Ishikawa (cell line): ENCODE data around the gene PRM1.

ENCODE experiments used
- CEBPB ChIP-seq: IDR thresholded peaks from 2 replicates; pipeline ENCODE4 v1.6.1; 2012
- CREB1 ChIP-seq: IDR thresholded peaks from 2 replicates; pipeline ENCODE4 v1.6.1; 2012; ENCODE audit warnings: low read depth
- EGR1 ChIP-seq: IDR thresholded peaks from 2 replicates; pipeline ENCODE4 v1.6.1; 2012
- EP300 ChIP-seq: IDR thresholded peaks from 2 replicates; pipeline ENCODE4 v1.6.1; 2012; ENCODE audit warnings: borderline replicate concordance
- FOXM1 ChIP-seq: IDR thresholded peaks from 2 replicates; pipeline ENCODE4 v1.6.1; 2012; ENCODE audit warnings: low read depth, borderline replicate concordance
- NFIC ChIP-seq: IDR thresholded peaks from 2 replicates; pipeline ENCODE4 v1.6.1; 2012
- RAD21 ChIP-seq: IDR thresholded peaks from 2 replicates; pipeline ENCODE4 v1.6.1; 2012; ENCODE audit warnings: low read depth
- TAF1 ChIP-seq: IDR thresholded peaks from 2 replicates; pipeline ENCODE4 v1.6.1; 2012; ENCODE audit warnings: low read depth, mild to moderate bottlenecking
- TCF12 ChIP-seq: IDR thresholded peaks from 2 replicates; pipeline ENCODE4 v1.6.1; 2012; ENCODE audit warnings: low read depth
- TEAD4 ChIP-seq: IDR thresholded peaks from 2 replicates; pipeline ENCODE4 v1.6.1; 2012
- YY1 ChIP-seq: IDR thresholded peaks from 2 replicates; pipeline ENCODE4 v1.6.1; 2012; ENCODE audit warnings: low read depth
- ZBTB7A ChIP-seq: IDR thresholded peaks from 2 replicates; pipeline ENCODE4 v1.6.1; 2012; ENCODE audit warnings: low read depth
- TF ChIP-seq, protein P1 (sequence below): IDR thresholded peaks from 2 replicates; pipeline ENCODE4 v1.6.1; 2012
- TF ChIP-seq, protein P2 (sequence below): IDR thresholded peaks from 2 replicates; pipeline ENCODE4 v1.6.1; 2012
- TF ChIP-seq, protein P3 (sequence below): IDR thresholded peaks from 2 replicates; pipeline ENCODE4 v1.6.1; 2012; ENCODE audit warnings: low read depth, mild to moderate bottlenecking

PRM1 gene

GRCh38 chr16:11235703-11235991 is 45.5 kb downstream of the PRM1 start:
- TF ChIP-seq TAF1, result no peak
- no peak for TF ChIP-seq EGR1
- TF ChIP-seq, protein P1, sequence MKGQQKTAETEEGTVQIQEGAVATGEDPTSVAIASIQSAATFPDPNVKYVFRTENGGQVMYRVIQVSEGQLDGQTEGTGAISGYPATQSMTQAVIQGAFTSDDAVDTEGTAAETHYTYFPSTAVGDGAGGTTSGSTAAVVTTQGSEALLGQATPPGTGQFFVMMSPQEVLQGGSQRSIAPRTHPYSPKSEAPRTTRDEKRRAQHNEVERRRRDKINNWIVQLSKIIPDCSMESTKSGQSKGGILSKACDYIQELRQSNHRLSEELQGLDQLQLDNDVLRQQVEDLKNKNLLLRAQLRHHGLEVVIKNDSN, result no peak
- TF ChIP-seq, protein P2, sequence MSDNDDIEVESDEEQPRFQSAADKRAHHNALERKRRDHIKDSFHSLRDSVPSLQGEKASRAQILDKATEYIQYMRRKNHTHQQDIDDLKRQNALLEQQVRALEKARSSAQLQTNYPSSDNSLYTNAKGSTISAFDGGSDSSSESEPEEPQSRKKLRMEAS, result no peak

DNA sequence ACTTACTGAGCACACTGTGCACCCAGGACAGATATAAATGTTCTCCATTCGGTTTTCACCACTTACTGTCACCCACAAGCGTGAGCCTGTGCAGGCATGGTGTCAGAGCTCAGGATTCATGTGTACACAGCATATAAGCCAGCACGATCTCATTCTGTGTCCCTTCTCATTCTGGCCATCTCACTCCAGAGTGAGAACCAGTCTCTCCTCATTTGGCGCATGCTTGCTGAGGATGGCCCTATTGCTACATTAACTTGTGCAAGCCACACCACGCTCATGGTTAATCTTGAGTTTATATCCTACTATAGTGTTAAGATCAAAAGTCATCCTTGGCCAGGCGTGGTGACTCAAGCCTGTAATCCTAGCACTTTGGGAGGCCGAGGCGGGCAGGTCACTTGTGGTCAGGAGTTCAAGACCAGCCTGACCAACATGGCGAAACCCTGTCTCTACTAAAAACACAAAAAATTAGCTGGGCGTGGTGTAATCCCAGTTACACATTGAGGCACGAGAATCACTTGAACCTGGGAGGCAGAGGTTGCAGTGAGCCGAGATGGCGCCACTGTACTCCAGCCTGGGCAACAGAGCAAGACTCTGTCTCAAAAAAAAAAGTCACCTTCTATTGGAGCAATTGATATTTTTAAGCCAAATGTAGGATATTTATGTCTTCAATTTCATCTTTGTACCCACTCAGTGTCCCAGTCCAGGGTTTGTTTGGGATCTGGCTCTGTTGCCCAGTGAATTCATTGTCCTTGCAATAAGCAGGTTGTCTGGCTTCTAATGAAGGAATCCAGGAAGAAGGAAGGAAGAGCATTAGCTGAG is 46.0 kb downstream of the PRM1 start:
- TF ChIP-seq EP300 (no peak), CREB1 (no peak), EGR1 (no peak), YY1 (no peak), TEAD4 (no peak), CEBPB (no peak), NFIC (no peak), TCF12 (no peak), TAF1 (no peak), ZBTB7A (no peak), FOXM1 (no peak)
- TF ChIP-seq, protein P3, sequence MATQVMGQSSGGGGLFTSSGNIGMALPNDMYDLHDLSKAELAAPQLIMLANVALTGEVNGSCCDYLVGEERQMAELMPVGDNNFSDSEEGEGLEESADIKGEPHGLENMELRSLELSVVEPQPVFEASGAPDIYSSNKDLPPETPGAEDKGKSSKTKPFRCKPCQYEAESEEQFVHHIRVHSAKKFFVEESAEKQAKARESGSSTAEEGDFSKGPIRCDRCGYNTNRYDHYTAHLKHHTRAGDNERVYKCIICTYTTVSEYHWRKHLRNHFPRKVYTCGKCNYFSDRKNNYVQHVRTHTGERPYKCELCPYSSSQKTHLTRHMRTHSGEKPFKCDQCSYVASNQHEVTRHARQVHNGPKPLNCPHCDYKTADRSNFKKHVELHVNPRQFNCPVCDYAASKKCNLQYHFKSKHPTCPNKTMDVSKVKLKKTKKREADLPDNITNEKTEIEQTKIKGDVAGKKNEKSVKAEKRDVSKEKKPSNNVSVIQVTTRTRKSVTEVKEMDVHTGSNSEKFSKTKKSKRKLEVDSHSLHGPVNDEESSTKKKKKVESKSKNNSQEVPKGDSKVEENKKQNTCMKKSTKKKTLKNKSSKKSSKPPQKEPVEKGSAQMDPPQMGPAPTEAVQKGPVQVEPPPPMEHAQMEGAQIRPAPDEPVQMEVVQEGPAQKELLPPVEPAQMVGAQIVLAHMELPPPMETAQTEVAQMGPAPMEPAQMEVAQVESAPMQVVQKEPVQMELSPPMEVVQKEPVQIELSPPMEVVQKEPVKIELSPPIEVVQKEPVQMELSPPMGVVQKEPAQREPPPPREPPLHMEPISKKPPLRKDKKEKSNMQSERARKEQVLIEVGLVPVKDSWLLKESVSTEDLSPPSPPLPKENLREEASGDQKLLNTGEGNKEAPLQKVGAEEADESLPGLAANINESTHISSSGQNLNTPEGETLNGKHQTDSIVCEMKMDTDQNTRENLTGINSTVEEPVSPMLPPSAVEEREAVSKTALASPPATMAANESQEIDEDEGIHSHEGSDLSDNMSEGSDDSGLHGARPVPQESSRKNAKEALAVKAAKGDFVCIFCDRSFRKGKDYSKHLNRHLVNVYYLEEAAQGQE, result no peak
- TF ChIP-seq, protein P2, result no peak
- TF ChIP-seq, protein P1, result no peak

- TF ChIP-seq EGR1 (no peak), RAD21 (no peak), TAF1 (no peak), FOXM1 (no peak), TCF12 (no peak), EP300 (no peak), TEAD4 (no peak), ZBTB7A (no peak)
- TF ChIP-seq, protein P3, result no peak
- TF ChIP-seq, protein P1, result no peak
- TF ChIP-seq, protein P2, result no peak
These were observed 47.3 kb downstream of the PRM1 start for GRCh38 chr16:11233727-11234376.

DNA sequence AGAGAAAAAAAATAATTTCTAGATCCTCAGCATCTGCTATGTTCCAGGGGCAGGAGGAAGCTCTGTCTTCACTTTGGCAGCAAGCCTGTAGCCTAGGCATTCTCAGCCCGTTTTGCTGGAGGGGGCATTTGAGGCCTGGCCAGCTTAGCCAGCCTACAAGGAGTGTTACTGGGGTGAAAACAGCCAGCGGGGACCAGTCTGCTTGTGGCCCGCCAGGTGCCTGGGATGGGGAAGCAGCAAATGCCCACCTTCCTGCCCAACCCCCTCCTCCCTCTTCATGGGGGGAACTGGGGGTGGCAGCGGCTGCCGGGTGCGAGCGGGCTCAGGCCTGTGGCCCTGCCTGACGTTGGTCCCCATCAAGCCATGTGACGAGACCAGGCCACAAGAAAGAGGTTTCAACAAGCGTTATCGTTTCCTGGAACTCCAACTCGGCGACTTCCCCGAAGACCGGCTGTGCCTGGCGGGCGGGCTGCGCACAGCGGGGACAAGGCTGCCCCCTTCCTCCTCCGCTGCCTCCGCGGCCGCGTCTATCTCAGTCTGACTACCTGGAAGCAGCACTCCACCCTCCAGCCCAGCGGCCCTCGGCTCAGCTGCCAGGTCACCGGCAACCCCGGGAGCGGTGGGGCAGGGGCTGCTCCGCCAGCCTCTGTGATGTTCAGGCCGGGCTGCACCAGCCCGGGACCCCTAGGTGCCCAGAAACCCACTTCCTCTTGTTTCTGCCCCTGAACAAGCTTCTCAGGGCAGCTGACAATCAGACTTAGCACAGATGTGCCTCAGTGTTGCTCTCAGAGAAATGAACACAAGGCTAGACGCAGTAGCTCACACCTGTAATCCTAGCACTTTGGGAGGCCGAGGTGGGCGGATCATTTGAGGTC is 48.0 kb downstream of the PRM1 start:
- no peak for TF ChIP-seq EGR1
- no peak for TF ChIP-seq FOXM1
- TF ChIP-seq, protein P3, result no peak
- no peak for TF ChIP-seq NFIC
- TF ChIP-seq EP300, result no peak
- TF ChIP-seq ZBTB7A, result no peak
- no peak for TF ChIP-seq TAF1
- no peak for TF ChIP-seq TEAD4
- TF ChIP-seq, protein P1, result no peak
- no peak for TF ChIP-seq TCF12
- no peak for TF ChIP-seq RAD21
- TF ChIP-seq CEBPB, result no peak
- TF ChIP-seq, protein P2, result no peak
- TF ChIP-seq YY1, result no peak
- no peak for TF ChIP-seq CREB1
